Stomach (tissue), 4 donors: Measurements from ENCODE around the gene SCN8A.

Source experiments
- POLR2AphosphoS5 ChIP-seq, 3 donors: sonication (generic); formaldehyde crosslinking; IDR thresholded peaks; one replicate each; pipeline ENCODE4 v1.6.1; 2016; ENCODE audit warnings: antibody characterized with exemption in 3 of 3
- TF ChIP-seq, protein P1 (sequence below), 7 experiments: fragments of 450-650 bp in 4 of 7; fragments of 200-600 bp in 3 of 7; sonication (generic) in 3 of 7; IDR thresholded peaks; one replicate each; pipeline ENCODE4 v1.5.1; 2016 to 2019; ENCODE audit warnings: antibody characterized with exemption in 7 of 7, control low read depth in 2 of 7, mild to moderate bottlenecking in 1 of 7

DNA sequence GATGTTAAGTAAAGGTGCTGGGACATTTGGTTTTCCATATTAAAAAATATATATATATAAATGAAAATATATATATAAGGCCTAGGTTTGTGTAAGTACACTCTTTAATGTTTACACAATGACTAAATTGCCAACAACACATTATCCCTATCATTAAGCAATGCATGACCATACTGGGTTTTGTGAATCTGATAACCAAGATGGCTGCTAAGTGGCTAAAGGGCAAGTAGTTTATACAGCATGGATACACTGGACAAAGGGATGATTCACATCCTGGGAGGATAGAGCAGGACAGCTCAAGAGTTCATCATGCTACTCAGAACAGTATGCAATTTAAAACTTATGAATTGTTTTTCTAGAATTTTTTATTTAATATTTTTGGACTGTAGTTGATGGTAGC is 168.1 kb downstream of the SCN8A start:
- no peak for TF ChIP-seq POLR2AphosphoS5 (IDR thresholded peaks at IDR 0.05)
- TF ChIP-seq, protein P1, sequence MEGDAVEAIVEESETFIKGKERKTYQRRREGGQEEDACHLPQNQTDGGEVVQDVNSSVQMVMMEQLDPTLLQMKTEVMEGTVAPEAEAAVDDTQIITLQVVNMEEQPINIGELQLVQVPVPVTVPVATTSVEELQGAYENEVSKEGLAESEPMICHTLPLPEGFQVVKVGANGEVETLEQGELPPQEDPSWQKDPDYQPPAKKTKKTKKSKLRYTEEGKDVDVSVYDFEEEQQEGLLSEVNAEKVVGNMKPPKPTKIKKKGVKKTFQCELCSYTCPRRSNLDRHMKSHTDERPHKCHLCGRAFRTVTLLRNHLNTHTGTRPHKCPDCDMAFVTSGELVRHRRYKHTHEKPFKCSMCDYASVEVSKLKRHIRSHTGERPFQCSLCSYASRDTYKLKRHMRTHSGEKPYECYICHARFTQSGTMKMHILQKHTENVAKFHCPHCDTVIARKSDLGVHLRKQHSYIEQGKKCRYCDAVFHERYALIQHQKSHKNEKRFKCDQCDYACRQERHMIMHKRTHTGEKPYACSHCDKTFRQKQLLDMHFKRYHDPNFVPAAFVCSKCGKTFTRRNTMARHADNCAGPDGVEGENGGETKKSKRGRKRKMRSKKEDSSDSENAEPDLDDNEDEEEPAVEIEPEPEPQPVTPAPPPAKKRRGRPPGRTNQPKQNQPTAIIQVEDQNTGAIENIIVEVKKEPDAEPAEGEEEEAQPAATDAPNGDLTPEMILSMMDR (IDR thresholded peaks at IDR 0.05) = no peak
